Smooth muscle cell (in vitro differentiated cells): ENCODE measurements around the gene GARRE1. TPM values are rescaled to one million over a fixed set of nuclear protein-coding genes. Genes with fewer than 3 reads are reported as not detected.
A peak's percentile ranks its signal among the peaks of the same experiment; 100 is the strongest.

Source experiments
- DNase-seq: peaks from one replicate; lab custom pipeline; 2025; ENCODE audit not compliant: unreplicated experiment; lab: John Stamatoyannopoulos, UW
- H2AFZ ChIP-seq: fragments of 200-600 bp; sonication (generic); 2 replicates; pipeline ENCODE4 v1.6.0; 2016; ENCODE audit warnings: antibody characterized with exemption, low read depth, mild to moderate bottlenecking
- H3F3A ChIP-seq: fragments of 200-600 bp; sonication (generic); 2 replicates; pipeline ENCODE4 v1.6.0; 2017; ENCODE audit warnings: antibody characterized with exemption, low read depth
- H3K27ac ChIP-seq: fragments of 200-600 bp; sonication (generic); 2 replicates; pipeline ENCODE4 v1.5.1; 2016; ENCODE audit warnings: low read depth, mild to moderate bottlenecking
- H3K27me3 ChIP-seq: fragments of 200-600 bp; sonication (generic); 2 replicates; pipeline ENCODE4 v1.6.1; 2016; ENCODE audit warnings: low read depth, mild to moderate bottlenecking
- H3K36me3 ChIP-seq: fragments of 200-600 bp; sonication (generic); 2 replicates; pipeline ENCODE4 v1.5.1; 2016; ENCODE audit warnings: low read depth
- H3K4me1 ChIP-seq: fragments of 200-600 bp; sonication (generic); 2 replicates; pipeline ENCODE4 v1.5.1; 2016; ENCODE audit warnings: low read depth
- H3K4me2 ChIP-seq: fragments of 200-600 bp; sonication (generic); 2 replicates; pipeline ENCODE4 v1.6.0; 2016; ENCODE audit warnings: mild to moderate bottlenecking
- H3K4me3 ChIP-seq: fragments of 200-600 bp; sonication (generic); 2 replicates; pipeline ENCODE4 v1.5.1; 2016; ENCODE audit warnings: mild to moderate bottlenecking
- H3K79me2 ChIP-seq: fragments of 200-600 bp; sonication (generic); 2 replicates; pipeline ENCODE4 v1.6.0; 2016; ENCODE audit warnings: low read depth, mild to moderate bottlenecking
- H3K9ac ChIP-seq: fragments of 200-600 bp; sonication (generic); 2 replicates; pipeline ENCODE4 v1.6.0; 2016; ENCODE audit warnings: low read depth
- H3K9me3 ChIP-seq: fragments of 200-600 bp; sonication (generic); replicated peaks from 2 replicates; pipeline ENCODE4 v1.5.1; 2016; ENCODE audit warnings: low read depth
- H4K20me1 ChIP-seq: fragments of 200-600 bp; sonication (generic); 2 replicates; pipeline ENCODE4 v1.6.0; 2016; ENCODE audit warnings: low read depth
- CTCF ChIP-seq: fragments of 200-600 bp; sonication (generic); IDR thresholded peaks from 2 replicates; pipeline ENCODE4 v1.5.1; 2017; ENCODE audit warnings: borderline replicate concordance, mild to moderate bottlenecking, antibody characterized with exemption; ENCODE audit not compliant: insufficient read depth, poor library complexity, severe bottlenecking
- WGBS: methylation state at CpG from one replicate; pipeline ENCODE4 v1.1.7; 2016; ENCODE audit warnings: low lambda C conversion rate; 5-methylcytosine and 5-hydroxymethylcytosine counted together
- polyA plus RNA-seq: library from polyadenylated mRNA; unstranded; fragments of >200 nt; fragmentation: Nextera tagmentation; extraction: Ambion mirVana; gene quantifications from 2 replicates; pipeline ENCODE4 v1.2.1, GENCODE V29; 2016
- total RNA-seq: library from RNA; depleted of rRNA; stranded (reverse); fragments of >200 nt; gene quantifications from 2 replicates; pipeline ENCODE4 v1.2.3, GENCODE V29; 2014

Gene GARRE1
- total and polyA plus RNA-seq, 2 experiments from 2014 or later = 7.0 to 15.6 TPM

- no peak overlapping the region for H3K4me3 ChIP-seq
- no peaks in the 10 kb centered on the region for H3K36me3 ChIP-seq
- H3K4me1 ChIP-seq = peaks cover 13% of the 10 kb centered on the region
- 61% methylated on average over 7 of the region's 7 CpGs for WGBS
- H3K27me3 ChIP-seq = no peaks in the 10 kb centered on the region
- peak overlapping the region; percentile 85 for H3K27ac ChIP-seq
- H3K79me2 ChIP-seq = peaks cover 30% of the 10 kb centered on the region
- H3K9ac ChIP-seq = peak overlapping the region; percentile 10
- DNase-seq = no peak
- H3K4me2 ChIP-seq = peak overlapping the region; percentile 71
- H4K20me1 ChIP-seq = no peaks in the 10 kb centered on the region
- peaks cover 12% of the 10 kb centered on the region for H3F3A ChIP-seq
- H3K9me3 ChIP-seq = no peaks in the 10 kb centered on the region
- peak overlapping the region; percentile 3 for H2AFZ ChIP-seq
- no peak for TF ChIP-seq CTCF
Observed at GRCh38 chr19:34274284-34274826, 20.0 kb downstream of the GARRE1 start.

- 30% methylated on average over 4 of the region's 4 CpGs for WGBS
- no peak for TF ChIP-seq CTCF
- Histone ChIP-seq H2AFZ (no peak overlapping the region), H3K9me3 (no peaks in the 10 kb centered on the region), H3K79me2 (peaks cover 33% of the 10 kb centered on the region), H4K20me1 (no peaks in the 10 kb centered on the region), H3F3A (peaks cover 12% of the 10 kb centered on the region), H3K4me3 (no peak overlapping the region), H3K4me1 (peaks cover 7% of the 10 kb centered on the region), H3K27ac (peak overlapping the region; percentile 85), H3K27me3 (no peaks in the 10 kb centered on the region), H3K36me3 (no peaks in the 10 kb centered on the region), H3K9ac (peak overlapping the region; percentile 10), H3K4me2 (peak overlapping the region; percentile 71)
- DNase-seq = no peak
Observed at GRCh38 chr19:34274827-34275625, 20.7 kb downstream of the GARRE1 start.

- peaks cover 3% of the 10 kb centered on the region for H3K4me1 ChIP-seq
- H3K9ac ChIP-seq = no peak overlapping the region
- H3K27ac ChIP-seq = no peak overlapping the region
- H3K27me3 ChIP-seq = no peaks in the 10 kb centered on the region
- no peak overlapping the region for H2AFZ ChIP-seq
- no peak overlapping the region for H3K4me2 ChIP-seq
- WGBS = 100% methylated on average over 1 of the region's 1 CpG
- peaks cover 40% of the 10 kb centered on the region for H3K79me2 ChIP-seq
- TF ChIP-seq CTCF = no peak
- no peaks in the 10 kb centered on the region for H4K20me1 ChIP-seq
- DNase-seq = no peak
- H3K9me3 ChIP-seq = no peaks in the 10 kb centered on the region
- no peaks in the 10 kb centered on the region for H3K36me3 ChIP-seq
- no peak overlapping the region for H3K4me3 ChIP-seq
- H3F3A ChIP-seq = peaks cover 12% of the 10 kb centered on the region
Observed at GRCh38 chr19:34275705-34276104, 21.4 kb downstream of the GARRE1 start.

GRCh38 chr19:34276614-34277013 is 22.3 kb downstream of the GARRE1 start:
- Histone ChIP-seq H3K4me3 (no peak overlapping the region), H3K27me3 (no peaks in the 10 kb centered on the region), H3K9ac (no peak overlapping the region), H2AFZ (no peak overlapping the region), H3K27ac (peak overlapping the region; percentile 18), H3K9me3 (no peaks in the 10 kb centered on the region), H3K4me2 (no peak overlapping the region), H3K36me3 (no peaks in the 10 kb centered on the region), H3F3A (peaks cover 12% of the 10 kb centered on the region), H3K79me2 (peaks cover 45% of the 10 kb centered on the region), H4K20me1 (no peaks in the 10 kb centered on the region), H3K4me1 (peaks cover 3% of the 10 kb centered on the region)
- TF ChIP-seq CTCF = no peak
- 92% methylated on average over 4 of the region's 4 CpGs for WGBS
- no peak for DNase-seq
